Measurements from ENCODE around the gene CSNK1E. TPM values are rescaled to one million over a fixed set of nuclear protein-coding genes. Genes with fewer than 3 reads are reported as not detected.

The CSNK1E gene
- total RNA-seq, 1 donor from 2014 or later: 402 TPM

DNA sequence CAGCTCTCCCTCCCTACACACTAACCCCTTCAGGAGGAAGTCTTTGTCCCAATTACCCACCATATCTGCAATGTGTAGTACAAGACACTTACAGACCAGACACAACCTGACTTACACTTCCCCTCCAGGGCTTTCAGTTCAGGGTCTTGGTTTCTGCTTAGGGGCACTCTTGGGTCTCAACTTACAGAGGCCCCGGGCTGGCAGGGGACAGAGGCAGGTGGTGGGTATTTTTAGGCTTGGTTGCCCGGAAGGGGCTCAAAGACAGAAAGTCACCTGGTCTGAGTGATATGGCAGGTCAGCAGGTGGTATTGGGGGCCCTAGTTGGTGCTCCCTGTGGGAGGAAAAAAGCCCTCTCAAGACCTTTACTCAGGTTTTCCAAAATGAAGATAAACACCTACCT, 41.1 kb downstream of the CSNK1E start:
- H3K36me3 Mint-ChIP-seq (ENCODE audit: unreplicated experiment): no peaks in the 10 kb centered on the region
- no peak overlapping the region for H3K27ac Mint-ChIP-seq (ENCODE audit: unreplicated experiment)
- H3K4me1 Mint-ChIP-seq (ENCODE audit: low read depth, unreplicated experiment): peaks cover 20% of the 10 kb centered on the region
- H3K27me3 Mint-ChIP-seq (ENCODE audit: unreplicated experiment): peaks cover 16% of the 10 kb centered on the region
- H3K9me3 Mint-ChIP-seq (ENCODE audit: unreplicated experiment): peaks cover 21% of the 10 kb centered on the region
- no peak for DNase-seq
- no peak overlapping the region for H3K4me3 Mint-ChIP-seq (ENCODE audit: unreplicated experiment)
- TF ChIP-seq, protein P1, sequence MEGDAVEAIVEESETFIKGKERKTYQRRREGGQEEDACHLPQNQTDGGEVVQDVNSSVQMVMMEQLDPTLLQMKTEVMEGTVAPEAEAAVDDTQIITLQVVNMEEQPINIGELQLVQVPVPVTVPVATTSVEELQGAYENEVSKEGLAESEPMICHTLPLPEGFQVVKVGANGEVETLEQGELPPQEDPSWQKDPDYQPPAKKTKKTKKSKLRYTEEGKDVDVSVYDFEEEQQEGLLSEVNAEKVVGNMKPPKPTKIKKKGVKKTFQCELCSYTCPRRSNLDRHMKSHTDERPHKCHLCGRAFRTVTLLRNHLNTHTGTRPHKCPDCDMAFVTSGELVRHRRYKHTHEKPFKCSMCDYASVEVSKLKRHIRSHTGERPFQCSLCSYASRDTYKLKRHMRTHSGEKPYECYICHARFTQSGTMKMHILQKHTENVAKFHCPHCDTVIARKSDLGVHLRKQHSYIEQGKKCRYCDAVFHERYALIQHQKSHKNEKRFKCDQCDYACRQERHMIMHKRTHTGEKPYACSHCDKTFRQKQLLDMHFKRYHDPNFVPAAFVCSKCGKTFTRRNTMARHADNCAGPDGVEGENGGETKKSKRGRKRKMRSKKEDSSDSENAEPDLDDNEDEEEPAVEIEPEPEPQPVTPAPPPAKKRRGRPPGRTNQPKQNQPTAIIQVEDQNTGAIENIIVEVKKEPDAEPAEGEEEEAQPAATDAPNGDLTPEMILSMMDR (IDR thresholded peaks at IDR 0.05; ENCODE audit: partially characterized antibody, unreplicated experiment): no peak

GRCh38 chr22:38273135-38273826, 44.0 kb downstream of the CSNK1E start:
- Mint-ChIP-seq H3K9me3 (ENCODE audit: unreplicated experiment) (peaks cover 20% of the 10 kb centered on the region), H3K4me3 (ENCODE audit: unreplicated experiment) (peak overlapping the region; percentile 90), H3K27me3 (ENCODE audit: unreplicated experiment) (peaks cover 11% of the 10 kb centered on the region), H3K27ac (ENCODE audit: unreplicated experiment) (peak overlapping the region; percentile 94), H3K4me1 (ENCODE audit: low read depth, unreplicated experiment) (peaks cover 37% of the 10 kb centered on the region), H3K36me3 (ENCODE audit: unreplicated experiment) (no peaks in the 10 kb centered on the region)
- TF ChIP-seq, protein P1 (IDR thresholded peaks at IDR 0.05; ENCODE audit: partially characterized antibody, unreplicated experiment): no peak
- DNase-seq: no peak

DNA sequence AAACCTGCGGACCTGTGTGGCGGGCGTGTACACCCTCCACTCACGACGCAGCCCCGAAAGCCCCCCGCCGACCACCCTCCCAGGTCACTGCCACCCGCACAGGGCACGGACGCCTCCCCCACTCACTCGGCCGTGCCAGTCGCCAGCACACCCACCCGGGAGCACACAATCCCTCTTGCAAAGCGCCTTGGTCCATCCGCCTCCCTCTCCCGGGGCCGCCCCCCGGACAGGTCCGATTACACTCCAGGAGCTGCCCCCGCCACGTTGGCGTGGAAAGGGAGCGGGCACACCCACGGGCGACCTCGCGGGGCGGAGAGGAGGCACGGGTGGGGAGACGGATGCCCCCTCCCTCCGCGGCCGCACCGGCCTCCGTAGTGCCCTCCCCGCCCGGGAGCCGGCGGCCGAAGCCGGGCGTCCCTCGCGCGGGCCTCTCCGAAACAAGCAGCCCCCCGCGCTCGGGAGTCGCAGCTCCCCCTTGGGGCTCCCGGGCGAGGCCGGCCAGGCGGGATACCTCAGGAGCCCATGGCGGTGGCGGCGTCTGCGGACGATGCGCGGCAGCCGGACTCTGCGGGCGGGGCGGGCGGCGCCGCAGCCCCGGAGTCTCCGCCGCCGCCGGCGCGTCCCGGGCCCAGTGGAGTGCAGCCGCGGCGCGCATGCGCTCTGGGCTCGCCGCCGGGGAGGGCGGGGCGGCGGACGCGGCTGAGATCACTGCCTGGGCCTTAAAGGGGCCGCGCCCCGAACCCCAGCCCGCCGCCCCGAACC, 44.7 kb downstream of the CSNK1E start, which contains the start of gene TMEM184B:
Gene TMEM184B, minus strand, starts transcription at position 638 of the 762 bp plus-strand sequence. CDS start 25,049 bp downstream, outside the sequence.
- TF ChIP-seq, protein P1 (IDR thresholded peaks at IDR 0.05; ENCODE audit: partially characterized antibody, unreplicated experiment): no peak
- Mint-ChIP-seq H3K27me3 (ENCODE audit: unreplicated experiment) (peaks cover 11% of the 10 kb centered on the region), H3K4me1 (ENCODE audit: low read depth, unreplicated experiment) (peaks cover 37% of the 10 kb centered on the region), H3K27ac (ENCODE audit: unreplicated experiment) (peak within 1 kb of the TSS; percentile 94), H3K4me3 (ENCODE audit: unreplicated experiment) (peak within 1 kb of the TSS; percentile 92), H3K9me3 (ENCODE audit: unreplicated experiment) (peaks cover 20% of the 10 kb centered on the region), H3K36me3 (ENCODE audit: unreplicated experiment) (no peaks in the 10 kb centered on the region)
- DNase-seq: peak; percentile 83

- no peaks in the 10 kb centered on the region for H3K36me3 Mint-ChIP-seq (ENCODE audit: unreplicated experiment)
- peaks cover 37% of the 10 kb centered on the region for H3K4me1 Mint-ChIP-seq (ENCODE audit: low read depth, unreplicated experiment)
- H3K27ac Mint-ChIP-seq (ENCODE audit: unreplicated experiment): peak overlapping the region; percentile 76
- TF ChIP-seq, protein P1 (IDR thresholded peaks at IDR 0.05; ENCODE audit: partially characterized antibody, unreplicated experiment): no peak
- no peak for DNase-seq
- H3K9me3 Mint-ChIP-seq (ENCODE audit: unreplicated experiment): peaks cover 18% of the 10 kb centered on the region
- H3K4me3 Mint-ChIP-seq (ENCODE audit: unreplicated experiment): peak overlapping the region; percentile 92
- peaks cover 11% of the 10 kb centered on the region for H3K27me3 Mint-ChIP-seq (ENCODE audit: unreplicated experiment)
Measured at GRCh38 chr22:38271927-38272372, 45.3 kb downstream of the CSNK1E start.

Data from glutamatergic neuron (in vitro differentiated cells).